Psoas muscle (tissue), 8 donors: Measurements from ENCODE around the gene GRIN2D. TPM values are rescaled to one million over a fixed set of nuclear protein-coding genes. Genes with fewer than 3 reads are reported as not detected.

ENCODE experiments used
- ATAC-seq, 4 donors: fragments of 200-7000 bp; cut with Tn5 transposase; one replicate each; pipeline ENCODE4 v1.9.1; 2020; ENCODE audit warnings: moderate library complexity in 3 of 4, mild to moderate bottlenecking in 2 of 4
- DNase-seq, 2 donors: peaks; one replicate each; pipeline ENCODE4 v3.0.0-alpha.2; 2020
- H3K27ac ChIP-seq: fragments of 200-600 bp; one replicate; pipeline ENCODE4 v1.8.0; 2022
- H3K27me3 ChIP-seq, 3 donors: fragments of 200-600 bp in 1 of 3; one replicate each; pipeline versions ENCODE4 v1.6.1 to v1.8.0; 2013 to 2022; ENCODE audit warnings: low read length in 2 of 3, mild to moderate bottlenecking in 2 of 3, moderate library complexity in 1 of 3; ENCODE audit not compliant: insufficient read depth in 3 of 3
- H3K36me3 ChIP-seq, 2 donors: fragments of 200-600 bp in 1 of 2; one replicate each; pipeline versions ENCODE4 v1.6.1 to v1.8.0; 2013 to 2022; ENCODE audit warnings: low read depth in 1 of 2, mild to moderate bottlenecking in 1 of 2, moderate library complexity in 1 of 2; ENCODE audit not compliant: insufficient read depth in 1 of 2
- H3K4me1 ChIP-seq: fragments of 200-600 bp; one replicate; pipeline ENCODE4 v1.8.0; 2022
- H3K4me3 ChIP-seq: fragments of 200-600 bp; one replicate; pipeline ENCODE4 v1.8.0; 2022; ENCODE audit warnings: mild to moderate bottlenecking
- H3K9me3 ChIP-seq: fragments of 200-600 bp; one replicate; pipeline ENCODE4 v1.8.0; 2022
- CTCF ChIP-seq: fragments of 200-600 bp; IDR thresholded peaks from one replicate; pipeline ENCODE4 v1.8.0; 2022; ENCODE audit warnings: antibody characterized with exemption
- WGBS, 3 donors: extraction: QIAGEN DNeasy Blood & Tissue Kit; methylation state at CpG; one replicate each; pipeline versions ENCODE4 v1.1.6 to v1.1.7; 2013; 5-methylcytosine and 5-hydroxymethylcytosine counted together
- intact Hi-C, 2 donors: fragments of 100-400 bp; cut with DNase I; formaldehyde crosslinking; loops; one replicate each; pipeline versions ENCODE4 v1.11.0 to v1.14.2; 2022
- polyA plus RNA-seq, 3 donors: library from polyadenylated mRNA; stranded (reverse); fragments of 200-250 nt; gene quantifications; one replicate each; pipeline ENCODE4 v1.2.3, GENCODE V29; 2013
- total RNA-seq, 4 donors: library from RNA; stranded (reverse); fragmentation: NEBNext Ultra II Directional in 2 of 4; extraction: Animal tissue kit (Norgen Biotek cat#: 25700) in 2 of 4; gene quantifications; one replicate each; pipeline versions ENCODE4 v1.2.1 to v1.2.4, GENCODE V29; 2021 to 2023
- donor health status: healthy with polysubstance abuse.
- donor health status: DM: no; HTN: no; CAD: no; lungs with moderate emphysema.
- donor health status: Bipolar disorder and iron deficiency.
- donor health status: healthy.
- donor health status: DM: yes; HTN: yes; CAD: no.
- donor health status: DM: no; HTN: no; CAD: no.
- donor health status: DM: no; HTN: no; CAD: no.
- donor health status: DM: yes; HTN: yes; CAD: no.

GRIN2D gene
- total and polyA plus RNA-seq, 7 donors: 0.03 to 0.21 (median 0.04) TPM

GRCh38 chr19:48395170-48395455 lies 1.6 kb downstream of the GRIN2D start:
- WGBS, 3 donors: 13 to 33% (median 18%) methylated on average over 6 of the region's 6 CpGs
- no peak for ATAC-seq
- no peak for TF ChIP-seq CTCF
- intact Hi-C loops: loop anchor here in 1 of 2 donors (1.0 kb wide), 1 partner anchor 47 kb away; no protein-coding TSS in a partner anchor
- no peak overlapping the region for H3K27ac ChIP-seq
- no peaks in the 10 kb centered on the region for H3K4me1 ChIP-seq
- peaks cover 0 to 56% (median 42%) of the 10 kb centered on the region in 3 donors for H3K27me3 ChIP-seq
- H3K36me3 ChIP-seq: no peaks in the 10 kb centered on the region
- H3K4me3 ChIP-seq: no peak overlapping the region
- DNase-seq: no peak
- H3K9me3 ChIP-seq: no peaks in the 10 kb centered on the region

GRCh38 chr19:48395499-48395898 lies 2.0 kb downstream of the GRIN2D start:
- H3K4me1 ChIP-seq: no peaks in the 10 kb centered on the region
- no peak overlapping the region for H3K27ac ChIP-seq
- intact Hi-C loops: loop anchor here in 1 of 2 donors (1.0 kb wide), 1 partner anchor 47 kb away; no protein-coding TSS in a partner anchor
- ATAC-seq: no peak
- no peak overlapping the region for H3K4me3 ChIP-seq
- no peak for DNase-seq
- 33 to 42% (median 34%) methylated on average over 9 of the region's 9 CpGs for WGBS, 3 donors
- no peaks in the 10 kb centered on the region for H3K36me3 ChIP-seq
- TF ChIP-seq CTCF: no peak
- H3K27me3 ChIP-seq: peaks cover 0 to 56% (median 42%) of the 10 kb centered on the region in 3 donors
- H3K9me3 ChIP-seq: no peaks in the 10 kb centered on the region

GRCh38 chr19:48396016-48396823 lies 2.8 kb downstream of the GRIN2D start:
- no peak overlapping the region for H3K4me3 ChIP-seq
- ATAC-seq (no peak), DNase-seq (no peak)
- TF ChIP-seq CTCF: no peak
- peaks cover 0 to 56% (median 42%) of the 10 kb centered on the region in 3 donors for H3K27me3 ChIP-seq
- intact Hi-C loops: no loop called here
- no peaks in the 10 kb centered on the region for H3K4me1 ChIP-seq
- no peaks in the 10 kb centered on the region for H3K36me3 ChIP-seq
- 44 to 51% (median 48%) methylated on average over 19 to 24 of the region's 24 CpGs for WGBS, 3 donors
- H3K27ac ChIP-seq: no peak overlapping the region
- H3K9me3 ChIP-seq: no peaks in the 10 kb centered on the region

GRCh38 chr19:48396824-48397176 lies 3.3 kb downstream of the GRIN2D start:
- H3K27ac ChIP-seq: no peak overlapping the region
- H3K36me3 ChIP-seq: no peaks in the 10 kb centered on the region
- no peaks in the 10 kb centered on the region for H3K9me3 ChIP-seq
- no peaks in the 10 kb centered on the region for H3K4me1 ChIP-seq
- peaks cover 0 to 56% (median 42%) of the 10 kb centered on the region in 3 donors for H3K27me3 ChIP-seq
- ATAC-seq (no peak), DNase-seq (no peak)
- TF ChIP-seq CTCF: no peak
- 34 to 68% (median 48%) methylated on average over 2 of the region's 2 CpGs for WGBS, 3 donors
- intact Hi-C loops: no loop called here
- no peak overlapping the region for H3K4me3 ChIP-seq
